ENCODE data around the gene DPF1. TPM values are rescaled to one million over a fixed set of nuclear protein-coding genes. Genes with fewer than 3 reads are reported as not detected.

DPF1 gene
- total RNA-seq, 1 donor from 2014 or later: 6.0 TPM

DNA sequence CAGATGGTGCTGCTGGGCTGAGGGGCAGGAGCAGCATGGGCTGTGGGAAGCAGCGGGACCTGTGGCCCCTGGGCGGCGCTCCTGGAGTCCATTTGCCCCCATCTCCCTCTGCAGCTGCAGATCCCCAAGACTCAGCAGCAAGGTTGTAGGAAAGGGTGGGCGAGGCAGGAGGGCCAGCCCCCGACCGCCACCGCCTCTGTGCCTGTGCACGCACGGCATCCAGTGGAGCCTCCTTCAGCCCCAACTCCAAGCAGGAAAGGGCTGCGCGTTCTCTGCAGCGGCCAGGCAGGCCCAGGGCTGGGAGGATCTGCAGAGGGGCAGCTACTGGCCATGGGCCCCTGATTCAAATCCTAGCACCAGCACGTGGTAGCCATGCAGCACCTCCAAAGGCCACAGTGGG is 20.8 kb downstream of the DPF1 start:
- TF ChIP-seq, protein P1, sequence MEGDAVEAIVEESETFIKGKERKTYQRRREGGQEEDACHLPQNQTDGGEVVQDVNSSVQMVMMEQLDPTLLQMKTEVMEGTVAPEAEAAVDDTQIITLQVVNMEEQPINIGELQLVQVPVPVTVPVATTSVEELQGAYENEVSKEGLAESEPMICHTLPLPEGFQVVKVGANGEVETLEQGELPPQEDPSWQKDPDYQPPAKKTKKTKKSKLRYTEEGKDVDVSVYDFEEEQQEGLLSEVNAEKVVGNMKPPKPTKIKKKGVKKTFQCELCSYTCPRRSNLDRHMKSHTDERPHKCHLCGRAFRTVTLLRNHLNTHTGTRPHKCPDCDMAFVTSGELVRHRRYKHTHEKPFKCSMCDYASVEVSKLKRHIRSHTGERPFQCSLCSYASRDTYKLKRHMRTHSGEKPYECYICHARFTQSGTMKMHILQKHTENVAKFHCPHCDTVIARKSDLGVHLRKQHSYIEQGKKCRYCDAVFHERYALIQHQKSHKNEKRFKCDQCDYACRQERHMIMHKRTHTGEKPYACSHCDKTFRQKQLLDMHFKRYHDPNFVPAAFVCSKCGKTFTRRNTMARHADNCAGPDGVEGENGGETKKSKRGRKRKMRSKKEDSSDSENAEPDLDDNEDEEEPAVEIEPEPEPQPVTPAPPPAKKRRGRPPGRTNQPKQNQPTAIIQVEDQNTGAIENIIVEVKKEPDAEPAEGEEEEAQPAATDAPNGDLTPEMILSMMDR (IDR thresholded peaks at IDR 0.05; ENCODE audit: unreplicated experiment): no peak
- no peak overlapping the region for H3K4me3 Mint-ChIP-seq (ENCODE audit: unreplicated experiment)
- H3K4me1 Mint-ChIP-seq (ENCODE audit: unreplicated experiment): no peaks in the 10 kb centered on the region
- peaks cover 7% of the 10 kb centered on the region for H3K27me3 Mint-ChIP-seq (ENCODE audit: unreplicated experiment)
- H3K27ac Mint-ChIP-seq (ENCODE audit: unreplicated experiment): no peak overlapping the region
- H3K9me3 Mint-ChIP-seq (ENCODE audit: unreplicated experiment): no peaks in the 10 kb centered on the region
- no peak for DNase-seq (ENCODE audit: low spot score)
- peaks cover 13% of the 10 kb centered on the region for H3K36me3 Mint-ChIP-seq (ENCODE audit: low read depth, unreplicated experiment)

DNA sequence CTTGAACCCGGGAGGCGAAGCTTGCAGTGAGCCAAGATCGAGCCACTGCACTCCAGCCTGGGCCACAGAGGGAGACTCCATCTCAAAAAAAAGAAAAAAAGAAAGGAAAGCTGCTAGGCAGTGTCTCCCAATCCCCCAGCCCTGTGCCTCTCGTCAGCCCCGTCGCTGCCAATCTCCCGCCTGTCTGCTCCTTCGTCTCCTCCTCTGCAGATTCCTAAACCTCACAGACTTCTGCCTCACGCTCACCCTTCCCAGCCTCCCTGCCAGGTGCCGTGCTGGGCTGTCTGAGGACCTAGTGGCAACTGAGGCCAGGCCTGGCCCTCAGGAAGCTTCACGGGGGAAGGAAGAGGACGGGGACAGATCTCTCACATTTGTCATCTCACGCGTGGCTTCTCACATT is 21.5 kb downstream of the DPF1 start:
- H3K27me3 Mint-ChIP-seq (ENCODE audit: unreplicated experiment): peaks cover 5% of the 10 kb centered on the region
- H3K9me3 Mint-ChIP-seq (ENCODE audit: unreplicated experiment): no peaks in the 10 kb centered on the region
- H3K27ac Mint-ChIP-seq (ENCODE audit: unreplicated experiment): no peak overlapping the region
- H3K4me1 Mint-ChIP-seq (ENCODE audit: unreplicated experiment): no peaks in the 10 kb centered on the region
- no peak for DNase-seq (ENCODE audit: low spot score)
- TF ChIP-seq, protein P1 (IDR thresholded peaks at IDR 0.05; ENCODE audit: unreplicated experiment): no peak
- H3K36me3 Mint-ChIP-seq (ENCODE audit: low read depth, unreplicated experiment): peaks cover 13% of the 10 kb centered on the region
- no peak overlapping the region for H3K4me3 Mint-ChIP-seq (ENCODE audit: unreplicated experiment)

DNA sequence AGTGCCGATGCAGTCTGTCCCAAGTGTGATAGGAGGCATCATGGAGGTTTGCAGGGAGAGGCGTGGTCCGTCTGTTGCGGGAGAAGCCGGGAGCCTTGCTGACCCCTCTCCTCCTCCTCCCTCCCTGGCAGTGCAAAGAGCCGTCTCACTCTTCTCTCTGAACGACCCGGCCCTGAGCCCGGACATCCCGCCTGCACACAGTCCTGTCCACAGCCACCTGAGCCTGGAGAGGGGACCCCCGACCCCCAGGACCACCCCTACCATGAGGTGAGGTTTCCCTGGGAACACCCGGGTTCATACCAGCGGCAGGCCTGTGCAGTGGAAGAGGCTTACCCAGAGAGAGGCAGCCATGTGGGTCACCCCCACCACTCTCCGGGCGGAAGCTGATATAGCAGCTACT is 22.3 kb downstream of the DPF1 start:
- TF ChIP-seq, protein P1 (IDR thresholded peaks at IDR 0.05; ENCODE audit: unreplicated experiment): no peak
- Mint-ChIP-seq H3K9me3 (ENCODE audit: unreplicated experiment) (no peaks in the 10 kb centered on the region), H3K27ac (ENCODE audit: unreplicated experiment) (no peak overlapping the region), H3K4me1 (ENCODE audit: unreplicated experiment) (no peaks in the 10 kb centered on the region), H3K36me3 (ENCODE audit: low read depth, unreplicated experiment) (peaks cover 15% of the 10 kb centered on the region), H3K27me3 (ENCODE audit: unreplicated experiment) (peaks cover 7% of the 10 kb centered on the region), H3K4me3 (ENCODE audit: unreplicated experiment) (peak overlapping the region; percentile 60)
- DNase-seq (ENCODE audit: low spot score): no peak

DNA sequence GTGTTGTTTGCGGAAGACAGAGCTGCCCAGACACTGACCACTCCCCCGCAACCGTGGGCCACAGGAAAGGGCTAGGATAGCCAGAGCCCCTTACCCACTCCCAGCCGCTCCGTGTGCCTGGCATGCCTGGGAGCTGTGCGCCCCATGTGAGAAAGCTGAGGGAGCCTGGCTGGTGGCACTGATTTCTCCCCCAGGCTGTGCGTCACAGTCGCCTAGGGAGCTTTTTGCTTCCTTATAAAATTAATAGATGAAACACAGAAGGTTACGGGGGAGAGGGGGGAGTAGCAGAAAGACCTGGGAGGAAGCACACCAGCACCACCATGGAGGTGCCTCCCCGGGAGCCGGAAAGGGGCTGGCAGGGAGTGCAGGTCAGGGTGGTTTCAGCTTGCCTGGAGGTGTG is 24.7 kb downstream of the DPF1 start:
- no peak overlapping the region for H3K27ac Mint-ChIP-seq (ENCODE audit: unreplicated experiment)
- TF ChIP-seq, protein P1 (IDR thresholded peaks at IDR 0.05; ENCODE audit: unreplicated experiment): no peak
- H3K4me3 Mint-ChIP-seq (ENCODE audit: unreplicated experiment): no peak overlapping the region
- peaks cover 30% of the 10 kb centered on the region for H3K36me3 Mint-ChIP-seq (ENCODE audit: low read depth, unreplicated experiment)
- DNase-seq (ENCODE audit: low spot score): no peak
- H3K9me3 Mint-ChIP-seq (ENCODE audit: unreplicated experiment): no peaks in the 10 kb centered on the region
- H3K4me1 Mint-ChIP-seq (ENCODE audit: unreplicated experiment): no peaks in the 10 kb centered on the region
- peaks cover 11% of the 10 kb centered on the region for H3K27me3 Mint-ChIP-seq (ENCODE audit: unreplicated experiment)

DNA sequence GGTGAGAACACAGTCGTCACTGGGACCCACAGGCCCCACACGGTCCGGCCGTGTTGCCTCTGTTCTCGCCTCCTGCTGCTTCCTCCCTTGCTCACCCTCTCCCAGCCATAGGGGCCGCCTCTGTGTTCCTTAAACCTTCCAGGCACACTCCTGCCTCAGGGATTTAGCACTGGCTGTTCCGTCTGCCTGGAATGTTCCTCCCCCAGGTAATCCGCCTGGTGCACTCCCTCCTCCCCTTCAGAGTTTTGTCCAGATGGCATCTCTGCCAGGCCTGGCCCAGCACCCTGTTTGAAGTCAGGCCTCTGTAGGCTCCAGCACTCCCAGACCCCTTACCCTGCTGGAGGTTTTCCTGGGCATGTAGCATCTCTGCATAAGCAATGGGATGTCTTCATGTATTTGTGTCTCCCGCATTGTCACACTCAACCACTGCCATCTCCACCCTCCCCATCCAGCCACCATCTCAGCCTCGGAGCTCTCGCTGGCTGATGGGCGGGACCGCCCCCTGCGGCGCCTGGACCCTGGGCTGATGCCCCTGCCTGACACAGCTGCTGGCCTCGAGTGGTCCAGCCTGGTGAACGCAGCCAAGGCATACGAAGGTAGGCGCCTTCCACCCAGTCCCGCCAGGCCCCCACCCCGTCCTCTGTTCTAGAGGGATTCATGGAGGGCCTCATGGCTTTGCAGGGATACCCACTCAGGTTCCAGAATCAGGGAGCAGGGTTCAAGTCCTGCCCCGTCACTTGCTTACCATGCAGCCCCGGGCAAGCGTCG is 25.9 kb downstream of the DPF1 start:
- Mint-ChIP-seq H3K36me3 (ENCODE audit: low read depth, unreplicated experiment) (peaks cover 30% of the 10 kb centered on the region), H3K27ac (ENCODE audit: unreplicated experiment) (no peak overlapping the region), H3K4me1 (ENCODE audit: unreplicated experiment) (no peaks in the 10 kb centered on the region), H3K4me3 (ENCODE audit: unreplicated experiment) (peak overlapping the region; percentile 32), H3K27me3 (ENCODE audit: unreplicated experiment) (peaks cover 13% of the 10 kb centered on the region), H3K9me3 (ENCODE audit: unreplicated experiment) (no peaks in the 10 kb centered on the region)
- TF ChIP-seq, protein P1 (IDR thresholded peaks at IDR 0.05; ENCODE audit: unreplicated experiment): no peak
- no peak for DNase-seq (ENCODE audit: low spot score)

Measured in endothelial cell (in vitro differentiated cells).